ENCODE measurements around the gene KLK7.

The KLK7 gene

GRCh38 chr19:50957587-50957986, 26.1 kb downstream of the KLK7 start:
- no peaks in the 10 kb centered on the region for H3K9me3 ChIP-seq (ENCODE audit: low read length)
- no peak overlapping the region for H3K4me3 ChIP-seq (ENCODE audit: low read depth in 1 of 2, low read length in 2 of 2)
- peaks cover 0 to 4% of the 10 kb centered on the region in 2 donors for H3K27me3 ChIP-seq (ENCODE audit: control insufficient read depth in 1 of 2, insufficient read depth in 2 of 2, low read length in 2 of 2)
- no peaks in the 10 kb centered on the region for H3K4me1 ChIP-seq (ENCODE audit: insufficient read depth, low read length)
- no peak overlapping the region for H3K27ac ChIP-seq (ENCODE audit: low read depth, low read length)
- no peaks in the 10 kb centered on the region for H3K36me3 ChIP-seq (ENCODE audit: insufficient read depth, low read length)
- H3K9ac ChIP-seq (ENCODE audit: low read length): no peak overlapping the region

- Histone ChIP-seq H3K27me3 (ENCODE audit: control insufficient read depth in 1 of 2, insufficient read depth in 2 of 2, low read length in 2 of 2) (peaks cover 0 to 4% of the 10 kb centered on the region in 2 donors), H3K4me1 (ENCODE audit: insufficient read depth, low read length) (no peaks in the 10 kb centered on the region), H3K9ac (ENCODE audit: low read length) (no peak within 1 kb of the TSS), H3K36me3 (ENCODE audit: insufficient read depth, low read length) (no peaks in the 10 kb centered on the region), H3K4me3 (ENCODE audit: low read depth in 1 of 2, low read length in 2 of 2) (no peak within 1 kb of the TSS), H3K9me3 (ENCODE audit: low read length) (no peaks in the 10 kb centered on the region), H3K27ac (ENCODE audit: low read depth, low read length) (no peak within 1 kb of the TSS)
These were observed 30.8 kb downstream of the KLK7 start, which contains the start of gene KLK5 for GRCh38 chr19:50952910-50953309. Gene KLK5, minus strand, starts transcription at chr19:50953038. Its CDS starts 381 bp downstream, at chr19:50952657.

- Histone ChIP-seq H3K36me3 (ENCODE audit: insufficient read depth, low read length) (no peaks in the 10 kb centered on the region), H3K27ac (ENCODE audit: low read depth, low read length) (no peak overlapping the region), H3K9me3 (ENCODE audit: low read length) (no peaks in the 10 kb centered on the region), H3K4me3 (ENCODE audit: low read depth in 1 of 2, low read length in 2 of 2) (no peak overlapping the region), H3K9ac (ENCODE audit: low read length) (no peak overlapping the region), H3K27me3 (ENCODE audit: control insufficient read depth in 1 of 2, insufficient read depth in 2 of 2, low read length in 2 of 2) (peaks cover 0 to 3% of the 10 kb centered on the region in 2 donors), H3K4me1 (ENCODE audit: insufficient read depth, low read length) (no peaks in the 10 kb centered on the region)
These were observed 33.9 kb downstream of the KLK7 start for GRCh38 chr19:50949861-50950260.

GRCh38 chr19:50947123-50947522, 36.6 kb downstream of the KLK7 start:
- no peaks in the 10 kb centered on the region for H3K9me3 ChIP-seq (ENCODE audit: low read length)
- H3K36me3 ChIP-seq (ENCODE audit: insufficient read depth, low read length): no peaks in the 10 kb centered on the region
- H3K4me3 ChIP-seq (ENCODE audit: low read depth in 1 of 2, low read length in 2 of 2): no peak overlapping the region
- H3K9ac ChIP-seq (ENCODE audit: low read length): no peak overlapping the region
- no peak overlapping the region for H3K27ac ChIP-seq (ENCODE audit: low read depth, low read length)
- no peaks in the 10 kb centered on the region for H3K27me3 ChIP-seq (ENCODE audit: control insufficient read depth in 1 of 2, insufficient read depth in 2 of 2, low read length in 2 of 2)
- H3K4me1 ChIP-seq (ENCODE audit: insufficient read depth, low read length): no peaks in the 10 kb centered on the region

- no peaks in the 10 kb centered on the region for H3K4me1 ChIP-seq (ENCODE audit: insufficient read depth, low read length)
- H3K9me3 ChIP-seq (ENCODE audit: low read length): no peaks in the 10 kb centered on the region
- no peak overlapping the region for H3K9ac ChIP-seq (ENCODE audit: low read length)
- no peaks in the 10 kb centered on the region for H3K36me3 ChIP-seq (ENCODE audit: insufficient read depth, low read length)
- no peak overlapping the region for H3K4me3 ChIP-seq (ENCODE audit: low read depth in 1 of 2, low read length in 2 of 2)
- no peaks in the 10 kb centered on the region for H3K27me3 ChIP-seq (ENCODE audit: control insufficient read depth in 1 of 2, insufficient read depth in 2 of 2, low read length in 2 of 2)
- H3K27ac ChIP-seq (ENCODE audit: low read depth, low read length): no peak overlapping the region
These were observed 38.9 kb downstream of the KLK7 start for GRCh38 chr19:50944795-50945194.

GRCh38 chr19:50943074-50943828, 40.5 kb downstream of the KLK7 start:
- Histone ChIP-seq H3K27me3 (ENCODE audit: control insufficient read depth in 1 of 2, insufficient read depth in 2 of 2, low read length in 2 of 2) (peaks cover 0 to 3% of the 10 kb centered on the region in 2 donors), H3K27ac (ENCODE audit: low read depth, low read length) (no peak overlapping the region), H3K9me3 (ENCODE audit: low read length) (no peaks in the 10 kb centered on the region), H3K9ac (ENCODE audit: low read length) (no peak overlapping the region), H3K4me3 (ENCODE audit: low read depth in 1 of 2, low read length in 2 of 2) (no peak overlapping the region), H3K36me3 (ENCODE audit: insufficient read depth, low read length) (no peaks in the 10 kb centered on the region), H3K4me1 (ENCODE audit: insufficient read depth, low read length) (no peaks in the 10 kb centered on the region)

- Histone ChIP-seq H3K9me3 (ENCODE audit: low read length) (no peaks in the 10 kb centered on the region), H3K27ac (ENCODE audit: low read depth, low read length) (no peak overlapping the region), H3K4me3 (ENCODE audit: low read depth in 1 of 2, low read length in 2 of 2) (no peak overlapping the region), H3K36me3 (ENCODE audit: insufficient read depth, low read length) (no peaks in the 10 kb centered on the region), H3K27me3 (ENCODE audit: control insufficient read depth in 1 of 2, insufficient read depth in 2 of 2, low read length in 2 of 2) (peaks cover 0 to 3% of the 10 kb centered on the region in 2 donors), H3K9ac (ENCODE audit: low read length) (no peak overlapping the region), H3K4me1 (ENCODE audit: insufficient read depth, low read length) (no peaks in the 10 kb centered on the region)
These were observed 44.1 kb downstream of the KLK7 start for GRCh38 chr19:50939596-50939995.

GRCh38 chr19:50933640-50934039, 50.1 kb downstream of the KLK7 start:
- Histone ChIP-seq H3K9ac (ENCODE audit: low read length) (no peak overlapping the region), H3K27me3 (ENCODE audit: control insufficient read depth in 1 of 2, insufficient read depth in 2 of 2, low read length in 2 of 2) (peaks cover 3 to 10% of the 10 kb centered on the region in 2 donors), H3K9me3 (ENCODE audit: low read length) (no peaks in the 10 kb centered on the region), H3K4me3 (ENCODE audit: low read depth in 1 of 2, low read length in 2 of 2) (no peak overlapping the region), H3K27ac (ENCODE audit: low read depth, low read length) (no peak overlapping the region), H3K4me1 (ENCODE audit: insufficient read depth, low read length) (no peaks in the 10 kb centered on the region), H3K36me3 (ENCODE audit: insufficient read depth, low read length) (no peaks in the 10 kb centered on the region)

GRCh38 chr19:50932690-50933083, 51.0 kb downstream of the KLK7 start:
- Histone ChIP-seq H3K9ac (ENCODE audit: low read length) (no peak overlapping the region), H3K4me1 (ENCODE audit: insufficient read depth, low read length) (no peaks in the 10 kb centered on the region), H3K27me3 (ENCODE audit: control insufficient read depth in 1 of 2, insufficient read depth in 2 of 2, low read length in 2 of 2) (peaks cover 5 to 12% of the 10 kb centered on the region in 2 donors), H3K36me3 (ENCODE audit: insufficient read depth, low read length) (no peaks in the 10 kb centered on the region), H3K9me3 (ENCODE audit: low read length) (no peaks in the 10 kb centered on the region), H3K27ac (ENCODE audit: low read depth, low read length) (no peak overlapping the region), H3K4me3 (ENCODE audit: low read depth in 1 of 2, low read length in 2 of 2) (no peak overlapping the region)

DNA sequence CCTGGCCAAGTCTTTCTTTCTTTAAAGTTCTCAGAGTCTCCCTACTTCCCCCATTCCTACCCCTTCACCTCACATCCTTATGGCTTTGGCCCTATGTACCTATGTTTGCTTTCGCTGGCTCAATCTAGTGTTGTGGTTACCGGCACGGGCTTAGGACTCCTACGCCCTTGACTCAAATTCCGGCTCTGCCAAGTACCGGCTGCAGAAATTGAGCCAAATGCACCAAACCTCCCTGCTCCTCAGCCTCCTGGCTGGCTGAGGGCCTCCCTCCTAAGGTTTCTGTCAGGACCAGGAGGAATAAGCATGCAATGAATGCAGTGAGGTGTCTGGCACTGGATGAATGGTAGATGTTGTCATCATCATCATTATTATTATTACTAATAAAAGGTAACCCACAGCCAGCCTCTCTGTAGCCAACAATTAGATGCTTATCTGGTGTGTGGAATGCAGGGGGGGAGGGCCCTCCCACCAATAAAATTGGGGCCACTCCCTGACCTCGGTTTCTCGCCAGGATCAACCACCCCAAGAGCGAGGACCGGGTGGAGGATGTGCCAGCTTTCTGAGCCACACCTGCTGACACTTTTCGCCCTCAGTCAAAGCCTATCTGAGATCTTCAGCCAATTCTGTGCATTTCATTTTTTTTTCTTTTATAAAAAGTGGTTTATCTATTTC, 51.6 kb downstream of the KLK7 start:
- no peak overlapping the region for H3K4me3 ChIP-seq (ENCODE audit: low read depth in 1 of 2, low read length in 2 of 2)
- H3K4me1 ChIP-seq (ENCODE audit: insufficient read depth, low read length): no peaks in the 10 kb centered on the region
- no peak overlapping the region for H3K27ac ChIP-seq (ENCODE audit: low read depth, low read length)
- no peaks in the 10 kb centered on the region for H3K36me3 ChIP-seq (ENCODE audit: insufficient read depth, low read length)
- peaks cover 5 to 12% of the 10 kb centered on the region in 2 donors for H3K27me3 ChIP-seq (ENCODE audit: control insufficient read depth in 1 of 2, insufficient read depth in 2 of 2, low read length in 2 of 2)
- H3K9ac ChIP-seq (ENCODE audit: low read length): no peak overlapping the region
- no peaks in the 10 kb centered on the region for H3K9me3 ChIP-seq (ENCODE audit: low read length)

DNA sequence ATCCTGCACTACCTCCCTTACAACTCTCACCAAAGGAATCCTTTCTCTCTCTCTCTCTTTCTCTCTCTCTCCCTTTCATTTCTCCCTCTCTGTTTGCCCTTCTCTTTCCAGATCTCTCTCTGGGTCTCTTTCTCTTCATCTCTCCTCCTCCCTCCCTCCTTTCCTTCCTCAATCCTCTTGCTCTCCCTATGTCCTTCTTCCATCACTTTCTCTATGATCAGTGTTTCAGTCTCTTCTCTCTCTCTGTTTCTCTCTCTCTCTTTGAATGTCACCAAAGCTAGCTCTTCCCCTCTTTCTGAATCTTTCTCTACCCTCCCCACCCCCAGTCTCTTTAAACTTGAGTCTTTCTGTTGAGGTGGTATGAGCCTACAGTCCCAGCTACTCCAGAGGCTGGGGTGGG, 52.7 kb downstream of the KLK7 start:
- no peaks in the 10 kb centered on the region for H3K36me3 ChIP-seq (ENCODE audit: insufficient read depth, low read length)
- peaks cover 5 to 12% of the 10 kb centered on the region in 2 donors for H3K27me3 ChIP-seq (ENCODE audit: control insufficient read depth in 1 of 2, insufficient read depth in 2 of 2, low read length in 2 of 2)
- no peak overlapping the region for H3K4me3 ChIP-seq (ENCODE audit: low read depth in 1 of 2, low read length in 2 of 2)
- H3K27ac ChIP-seq (ENCODE audit: low read depth, low read length): no peak overlapping the region
- H3K9ac ChIP-seq (ENCODE audit: low read length): no peak overlapping the region
- H3K4me1 ChIP-seq (ENCODE audit: insufficient read depth, low read length): no peaks in the 10 kb centered on the region
- H3K9me3 ChIP-seq (ENCODE audit: low read length): no peaks in the 10 kb centered on the region
